T-helper 1 cell treated with Interleukin-12 subunit alpha and Interleukin-12 subunit beta and Interleukin-4 antibody, amounts not matched to agents 30 ng/mL and 1 ng/mL, for 36 hours (primary cell): ENCODE results near the gene HVCN1. TPM values are rescaled to one million over a fixed set of nuclear protein-coding genes. Genes with fewer than 3 reads are reported as not detected.

Experiments
- intact Hi-C: fragments of 100-400 bp; cut with micrococcal nuclease; formaldehyde crosslinking; loops from one replicate; pipeline ENCODE4 v1.15.1; 2024
- total RNA-seq: library from RNA; stranded (reverse); gene quantifications from 2 replicates; pipeline ENCODE4 v1.2.3, GENCODE V29; 2022

The HVCN1 gene
- total RNA-seq, 1 donor from 2014 or later = 8.9 TPM

DNA sequence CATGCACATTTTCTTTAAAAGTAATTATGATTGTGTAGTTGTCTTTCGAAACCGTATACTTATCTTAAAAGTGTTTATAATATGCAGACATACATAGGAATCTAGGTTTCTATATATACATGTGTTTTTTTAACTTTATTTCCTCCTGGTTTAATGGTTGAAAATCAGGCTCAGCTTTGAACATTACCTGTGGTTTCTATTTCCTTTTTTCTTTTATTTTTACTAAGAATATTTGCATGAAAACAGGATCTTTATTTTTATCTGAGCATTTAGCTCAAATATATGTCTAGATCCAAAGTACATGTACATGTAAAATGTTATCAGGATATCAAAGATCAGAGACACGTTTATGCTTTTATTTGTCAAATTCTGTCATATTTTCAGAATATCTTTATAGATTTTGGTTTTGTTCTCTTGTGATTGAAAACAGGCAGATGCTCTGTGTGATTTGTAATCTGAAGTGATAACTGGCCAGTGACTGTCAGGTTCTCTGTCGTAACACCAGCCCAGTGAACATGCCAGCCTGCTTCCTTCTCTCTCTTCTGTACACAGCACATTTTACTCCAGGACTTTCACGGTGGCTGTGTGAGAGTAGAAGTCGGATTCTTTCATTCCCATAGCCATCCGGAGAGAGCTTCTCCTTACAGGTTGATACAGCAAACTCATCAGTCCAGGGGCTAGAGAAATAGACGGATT lies 61.3 kb downstream of the HVCN1 start:
- intact Hi-C loops = no loop called here

DNA sequence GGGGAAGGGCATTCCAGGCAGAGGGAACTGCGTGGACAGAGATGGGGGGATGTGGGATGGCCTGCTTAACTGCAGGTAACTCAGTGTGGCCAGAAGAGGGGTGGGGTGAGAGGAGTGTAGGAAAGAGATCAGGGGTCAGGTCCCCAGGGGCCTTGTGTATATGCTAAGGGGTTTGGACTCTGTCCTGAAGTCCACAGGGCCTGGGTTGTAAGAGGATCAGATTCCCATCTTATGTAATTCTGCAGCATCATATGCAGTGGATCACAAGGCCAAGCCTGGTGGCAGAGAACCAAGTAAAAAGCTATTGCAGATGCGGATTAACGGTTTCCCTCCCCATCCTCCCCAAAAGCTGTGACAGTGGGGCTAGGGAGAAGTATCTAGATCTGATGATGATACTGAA lies 66.3 kb downstream of the HVCN1 start:
- intact Hi-C loops = no loop called here

DNA sequence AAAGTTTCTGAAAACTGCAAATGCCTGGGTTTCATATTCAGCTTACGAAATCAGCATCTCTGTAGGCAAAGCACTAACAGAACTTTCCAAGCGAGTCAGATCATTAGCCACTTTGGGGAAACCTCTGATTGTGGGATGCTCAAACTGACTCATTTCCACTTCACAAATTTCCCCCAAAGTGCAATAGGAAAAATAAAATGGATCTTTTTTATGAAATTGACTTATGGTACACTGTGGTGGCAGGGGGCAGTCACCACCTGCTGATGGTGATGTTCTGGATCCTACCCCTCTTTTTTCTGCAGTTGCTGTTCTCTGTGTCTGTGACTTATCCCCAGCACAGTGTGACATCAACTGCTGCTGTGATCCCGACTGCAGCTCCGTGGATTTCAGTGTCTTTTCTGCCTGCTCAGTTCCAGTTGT lies 69.4 kb downstream of the HVCN1 start:
- intact Hi-C loops = loop anchor here (1.0 to 10.0 kb wide), 3 partner anchors 79 to 905 kb away; partner anchors contain the start of gene FAM222A

- intact Hi-C loops = loop anchor here (10.0 kb wide), 1 partner anchor 902 kb away; the partner anchor contains the start of gene FAM222A
Observed at GRCh38 chr12:110616471-110617115, 72.3 kb downstream of the HVCN1 start.

GRCh38 chr12:110615171-110615570 lies 73.7 kb downstream of the HVCN1 start:
- intact Hi-C loops = loop anchor here (2.0 to 10.0 kb wide), 2 partner anchors 32 to 900 kb away; partner anchors contain the start of genes FAM222A and PPTC7

- intact Hi-C loops = loop anchor here (1.0 to 10.0 kb wide), 11 partner anchors 9 to 899 kb away; partner anchors contain the start of genes ATP2A2, FAM216A, FAM222A and GPN3
Observed at GRCh38 chr12:110613771-110614684, 74.9 kb downstream of the HVCN1 start, which contains the start of gene TCTN1. TSS of gene TCTN1 (plus strand) at chr12:110614129. CDS start at chr12:110614183, 54 bp downstream.

GRCh38 chr12:110613071-110613770 lies 75.7 kb downstream of the HVCN1 start:
- intact Hi-C loops = loop anchor here (1.0 to 10.0 kb wide), 4 partner anchors 8 to 898 kb away; partner anchors contain the start of genes ATP2A2 and FAM222A

- intact Hi-C loops = no loop called here
Observed at GRCh38 chr12:110606253-110606611, 82.7 kb downstream of the HVCN1 start.

DNA sequence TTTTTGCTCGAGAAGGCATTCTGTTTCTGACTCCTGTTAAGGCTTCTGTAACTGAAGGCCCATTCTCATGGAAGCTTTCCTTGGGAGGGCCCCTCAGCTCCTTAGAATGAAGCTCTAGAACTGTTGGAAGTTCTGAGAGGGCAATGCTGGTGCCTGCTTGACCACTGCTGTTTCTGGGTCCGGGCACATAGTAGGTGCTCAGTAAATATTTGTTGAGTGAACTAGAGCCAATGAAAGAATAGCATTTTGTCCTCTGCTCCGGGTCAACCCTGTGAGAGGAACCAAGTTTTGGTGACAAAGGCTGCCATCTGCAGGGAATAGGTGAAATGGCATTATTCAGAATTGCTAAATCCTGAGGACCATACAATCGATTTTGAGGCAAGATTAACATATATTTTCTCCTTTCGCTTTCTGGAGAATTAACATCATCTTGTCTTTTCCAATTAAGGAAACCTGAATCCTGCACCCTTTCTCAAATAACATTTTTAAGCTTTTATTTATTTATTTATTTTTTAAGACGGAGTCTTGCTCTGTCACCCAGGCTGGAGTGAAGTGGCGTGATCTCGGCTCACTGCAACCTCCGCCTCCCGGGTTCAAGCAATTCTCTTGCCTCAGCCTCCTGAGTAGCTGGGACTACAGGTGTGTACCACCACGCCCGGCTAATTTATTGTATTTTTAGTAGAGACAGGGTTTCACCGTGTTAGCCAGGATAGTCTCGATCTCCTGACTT lies 86.7 kb downstream of the HVCN1 start:
- intact Hi-C loops = loop anchor here (1.0 to 5.0 kb wide), 9 partner anchors 90 to 480 kb away; partner anchors contain the start of genes ARPC3, IFT81, RAD9B and VPS29

- intact Hi-C loops = loop anchor here (1.0 to 5.0 kb wide), 4 partner anchors 17 to 478 kb away; partner anchors contain the start of genes IFT81 and PPTC7
Observed at GRCh38 chr12:110600254-110600653, 88.7 kb downstream of the HVCN1 start.

DNA sequence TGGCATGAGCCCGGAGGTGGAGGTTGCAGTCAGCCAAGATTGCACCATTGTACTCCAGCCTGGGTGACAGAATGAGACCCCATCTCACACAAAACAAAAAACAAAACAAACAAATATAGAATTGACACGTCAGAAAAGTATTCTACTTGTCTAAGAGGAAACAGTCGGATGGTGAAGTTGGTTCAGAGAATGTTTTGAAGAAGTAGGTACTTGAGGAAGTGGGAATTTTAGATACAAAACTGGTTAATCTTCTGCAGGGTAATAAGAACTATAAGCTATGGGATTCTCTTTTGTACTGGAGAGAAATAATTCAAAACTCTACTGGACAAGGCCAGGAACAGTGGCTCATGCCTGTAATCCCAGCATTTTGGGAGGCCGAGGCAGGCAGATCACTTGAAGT lies 89.6 kb downstream of the HVCN1 start:
- intact Hi-C loops = no loop called here

Other genes starting within 250 kb of the HVCN1 start
- 395 and 403 TPM in 2 replicates for gene ARPC3, start 238.8 kb downstream of the HVCN1 start, total RNA-seq
- gene GPN3, start 220.9 kb downstream of the HVCN1 start, total RNA-seq = 19.5 and 20.7 TPM in 2 replicates
- gene FAM216A, start 220.3 kb downstream of the HVCN1 start, total RNA-seq = 12.3 and 13.6 TPM in 2 replicates
- gene VPS29, start 187.0 kb downstream of the HVCN1 start, total RNA-seq = 135 and 138 TPM in 2 replicates
- 0.90 and 1.3 TPM in 2 replicates for gene RAD9B, start 186.8 kb downstream of the HVCN1 start, total RNA-seq
- gene PPTC7, start 105.8 kb downstream of the HVCN1 start, total RNA-seq = 39.1 and 39.8 TPM in 2 replicates
- 3.2 and 4.2 TPM in 2 replicates for gene TCTN1, start 75.0 kb downstream of the HVCN1 start, total RNA-seq
- gene PPP1CC, start 53.8 kb upstream of the HVCN1 start, total RNA-seq = 232 and 234 TPM in 2 replicates
- gene CCDC63, start 157.9 kb upstream of the HVCN1 start, total RNA-seq = not detected in 2 replicates
- gene MYL2, start 231.5 kb upstream of the HVCN1 start, total RNA-seq = not detected in 2 replicates